SU-DHL-6 (cell line): ENCODE measurements around the gene HRH2.

Experiments
- CTCF ChIP-seq: fragments of 200-600 bp; sonication (generic); IDR thresholded peaks from one replicate; pipeline ENCODE4 v1.5.1; 2017; ENCODE audit warnings: antibody characterized with exemption, mild to moderate bottlenecking, low read length, moderate library complexity; ENCODE audit not compliant: insufficient read depth, poor library complexity, severe bottlenecking
- EZH2phosphoT487 ChIP-seq: fragments of 200-600 bp; sonication (generic), shearing (Covaris generic); conservative IDR thresholded peaks from 2 replicates; pipeline ENCODE4 v1.6.1; 2018; ENCODE audit warnings: mild to moderate bottlenecking, antibody characterized with exemption, low read length, moderate library complexity, mixed read lengths

- TF ChIP-seq CTCF (no peak), EZH2phosphoT487 (no peak)
Measured at GRCh38 chr5:175749591-175749990, 91.7 kb downstream of the HRH2 start.
